Measurements from ENCODE around the gene GNB5. TPM values are rescaled to one million over a fixed set of nuclear protein-coding genes. Genes with fewer than 3 reads are reported as not detected.

GNB5 gene
- total RNA-seq, 2 donors from 2014 or later, result 27.9 to 43.2 TPM

GRCh38 chr15:52158084-52158765 is 33.0 kb downstream of the GNB5 start:
- no peaks in the 10 kb centered on the region for H3K27me3 ChIP-seq (replicated peaks; ENCODE audit: insufficient read depth)
- ATAC-seq (ENCODE audit: insufficient number of reproducible peaks, low FRiP score, low read depth) (no peak), DNase-seq (ENCODE audit: low spot score) (no peak)
- no peaks in the 10 kb centered on the region for H3K4me1 ChIP-seq (ENCODE audit: control insufficient read depth in 1 of 2, low read depth in 2 of 2)
- H3K27ac ChIP-seq, result no peak overlapping the region
- H3K4me3 ChIP-seq, result no peak overlapping the region
- no peak for TF ChIP-seq CTCF (IDR thresholded peaks at IDR 0.05)
- no peaks in the 10 kb centered on the region for H3K9me3 ChIP-seq
- no peaks in the 10 kb centered on the region for H3K36me3 ChIP-seq

- no peak for TF ChIP-seq CTCF (IDR thresholded peaks at IDR 0.05)
- no peaks in the 10 kb centered on the region for H3K27me3 ChIP-seq (replicated peaks; ENCODE audit: insufficient read depth)
- ATAC-seq (ENCODE audit: insufficient number of reproducible peaks, low FRiP score, low read depth), result no peak
Observed at GRCh38 chr15:52155878-52156277, 35.3 kb downstream of the GNB5 start.

GRCh38 chr15:52154896-52155865 is 36.0 kb downstream of the GNB5 start:
- H3K36me3 ChIP-seq, result peaks cover 6% of the 10 kb centered on the region
- no peak overlapping the region for H3K27ac ChIP-seq
- no peaks in the 10 kb centered on the region for H3K4me1 ChIP-seq (ENCODE audit: control insufficient read depth in 1 of 2, low read depth in 2 of 2)
- no peaks in the 10 kb centered on the region for H3K9me3 ChIP-seq
- no peak overlapping the region for H3K4me3 ChIP-seq
- no peak for DNase-seq (ENCODE audit: low spot score)
- no peak for TF ChIP-seq CTCF (IDR thresholded peaks at IDR 0.05)
- no peak for ATAC-seq (ENCODE audit: insufficient number of reproducible peaks, low FRiP score, low read depth)
- H3K27me3 ChIP-seq (replicated peaks; ENCODE audit: insufficient read depth), result no peaks in the 10 kb centered on the region

More at GRCh38 chr15:52155878-52156277, 35.3 kb downstream of the GNB5 start:
- Histone ChIP-seq H3K36me3 (peaks cover 5% of the 10 kb centered on the region), H3K9me3 (no peaks in the 10 kb centered on the region), H3K4me3 (no peak overlapping the region), H3K4me1 (ENCODE audit: control insufficient read depth in 1 of 2, low read depth in 2 of 2) (no peaks in the 10 kb centered on the region), H3K27ac (no peak overlapping the region)
- DNase-seq (ENCODE audit: low spot score), result no peak

GRCh38 chr15:52153900-52154895 is 37.0 kb downstream of the GNB5 start:
- no peak for TF ChIP-seq CTCF (IDR thresholded peaks at IDR 0.05)
- Histone ChIP-seq H3K27ac (no peak overlapping the region), H3K4me1 (ENCODE audit: control insufficient read depth in 1 of 2, low read depth in 2 of 2) (no peaks in the 10 kb centered on the region), H3K9me3 (no peaks in the 10 kb centered on the region), H3K27me3 (replicated peaks; ENCODE audit: insufficient read depth) (no peaks in the 10 kb centered on the region), H3K36me3 (peaks cover 11% of the 10 kb centered on the region), H3K4me3 (no peak overlapping the region)
- ATAC-seq (ENCODE audit: insufficient number of reproducible peaks, low FRiP score, low read depth), result no peak
- DNase-seq (ENCODE audit: low spot score), result no peak

Measured in thoracic aorta (tissue), 2 donors.